BLaER1 treated with 17β-estradiol and CSF1 and Interleukin-3, amounts not matched to agents 10 nM and 100 nM (cell line): Measurements from ENCODE around the gene KRTAP10-10.
A peak's percentile ranks its signal among the peaks of the same experiment; 100 is the strongest.
"Not testable (repeated sequence)": the region's sequence is repeated elsewhere in the genome, so short reads cannot be mapped to it uniquely, and the experiment has no call there.

Source experiments
- H3K27ac ChIP-seq, 11 experiments: shearing (Covaris generic); formaldehyde crosslinking; 2 replicates each; pipeline ENCODE4 v1.8.1; 2022
- H3K27me3 ChIP-seq, 11 experiments: shearing (Covaris generic); formaldehyde crosslinking; 2 replicates each; pipeline ENCODE4 v1.8.1; 2022
- H3K36me3 ChIP-seq, 11 experiments: shearing (Covaris generic); formaldehyde crosslinking; 2 replicates each; pipeline ENCODE4 v1.8.1; 2022
- H3K4me1 ChIP-seq, 10 experiments: shearing (Covaris generic); formaldehyde crosslinking; 2 replicates each; pipeline ENCODE4 v1.8.1; 2022
- H3K4me2 ChIP-seq, 11 experiments: shearing (Covaris generic); formaldehyde crosslinking; 2 replicates each; pipeline ENCODE4 v1.8.1; 2022
- H3K4me3 ChIP-seq, 10 experiments: shearing (Covaris generic); formaldehyde crosslinking; 2 replicates each; pipeline ENCODE4 v1.8.1; 2022
- H3K9ac ChIP-seq, 11 experiments: shearing (Covaris generic); formaldehyde crosslinking; 2 replicates each; pipeline ENCODE4 v1.8.1; 2022
- H3K9me3 ChIP-seq, 11 experiments: shearing (Covaris generic); formaldehyde crosslinking; replicated peaks in 1 of 11; 2 replicates each; pipeline ENCODE4 v1.8.1; 2022
- H4K20me1 ChIP-seq, 11 experiments: shearing (Covaris generic); formaldehyde crosslinking; 2 replicates each; pipeline ENCODE4 v1.8.1; 2022
- Cebpa-rat ChIP-seq, 11 experiments: shearing (Covaris generic); IDR thresholded peaks; 2 replicates each; pipeline ENCODE4 v1.8.1; 2022

The KRTAP10-10 gene

DNA sequence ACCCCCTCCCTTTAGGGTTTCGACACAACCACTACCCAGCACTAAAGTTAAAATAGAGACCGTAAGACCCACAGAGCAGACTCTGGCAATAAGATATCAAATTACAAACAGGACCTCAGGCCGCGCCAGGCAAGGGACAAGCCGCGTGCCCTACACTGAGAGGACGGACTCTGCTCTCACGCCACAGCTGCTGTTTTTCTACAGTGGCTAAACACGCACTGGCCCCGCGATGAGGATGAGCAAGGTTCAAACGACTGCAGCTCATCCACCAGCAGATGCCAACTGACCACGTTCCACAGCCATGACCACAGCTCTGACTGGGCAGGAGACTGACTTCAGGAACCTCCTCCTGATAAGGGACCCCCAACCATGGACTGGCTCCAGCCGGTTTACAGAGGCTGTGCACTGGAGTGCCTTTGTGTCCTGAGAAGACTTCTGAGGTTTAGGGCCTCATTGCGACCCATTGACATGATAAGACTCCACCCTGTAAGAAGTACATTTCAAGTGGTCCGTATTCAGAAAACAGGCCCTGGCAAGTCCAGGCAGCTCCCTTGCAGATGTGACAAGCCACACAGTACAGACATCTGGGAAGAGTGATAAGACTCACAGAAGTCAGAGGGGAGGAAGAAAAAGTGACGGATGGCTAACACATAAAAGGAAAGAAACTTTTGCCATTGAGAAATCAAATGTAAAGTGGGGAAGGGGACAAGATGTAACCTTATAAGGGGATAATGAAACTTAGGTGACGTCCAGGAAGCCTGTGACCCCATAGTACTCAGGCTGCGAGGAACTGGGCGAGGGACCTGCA is 43.4 kb upstream of the KRTAP10-10 start:
- peak in 1 of 11 experiments; percentile 49; a peak in 1 of 22 replicates for TF ChIP-seq Cebpa-rat (IDR thresholded peaks at IDR 0.05)
- no peaks in the 10 kb centered on the region; a peak in 1 of 22 replicates for H4K20me1 ChIP-seq
- H3K27me3 ChIP-seq: peaks cover 0 to 13% (median 0%) of the 10 kb centered on the region in 11 experiments; a peak in 4 of 22 replicates
- H3K4me3 ChIP-seq: peak overlapping the region in 3 of 10 experiments; percentile 12 to 28 (median 22); a peak in 2 of 20 replicates
- peaks cover 21 to 38% (median 32%) of the 10 kb centered on the region in 10 experiments for H3K4me1 ChIP-seq
- peaks cover 0 to 10% (median 0%) of the 10 kb centered on the region in 11 experiments; a peak in 3 of 22 replicates for H3K9me3 ChIP-seq
- peak overlapping the region; percentile 61 to 95 (median 87) for H3K4me2 ChIP-seq
- no peaks in the 10 kb centered on the region for H3K36me3 ChIP-seq
- H3K27ac ChIP-seq: peak overlapping the region in 9 of 11 experiments; percentile 11 to 79 (median 55); a peak in 15 of 22 replicates
- peak overlapping the region in 9 of 11 experiments; percentile 30 to 68 (median 40); a peak in 15 of 22 replicates for H3K9ac ChIP-seq

DNA sequence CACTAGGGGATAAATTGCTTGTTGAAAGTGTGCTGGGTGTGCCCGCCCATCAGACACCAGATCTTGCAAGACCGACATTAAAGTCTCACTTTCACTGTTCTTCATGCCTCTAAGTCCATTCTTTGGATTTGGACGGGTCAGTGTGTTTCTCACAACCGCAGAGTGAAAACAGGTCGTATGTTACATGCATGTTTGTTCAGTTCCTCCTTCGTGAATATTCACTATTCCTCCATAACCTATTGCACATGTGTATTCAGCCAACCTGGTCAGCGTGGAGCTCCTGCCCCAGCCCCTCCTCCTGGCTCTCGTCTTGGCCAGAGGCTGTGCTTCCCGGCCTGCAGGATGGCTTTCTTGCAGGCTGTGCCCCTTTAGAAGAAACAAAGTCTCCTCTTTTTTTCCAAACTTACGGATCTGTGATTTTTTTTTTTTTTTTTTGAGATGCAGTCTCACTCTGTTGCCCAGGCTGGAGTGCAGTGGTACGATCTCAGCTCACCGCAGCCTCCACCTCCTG is 42.7 kb upstream of the KRTAP10-10 start:
- H3K9ac ChIP-seq: peak overlapping the region in 6 of 11 experiments; percentile 30 to 68 (median 56); a peak in 5 of 22 replicates

DNA sequence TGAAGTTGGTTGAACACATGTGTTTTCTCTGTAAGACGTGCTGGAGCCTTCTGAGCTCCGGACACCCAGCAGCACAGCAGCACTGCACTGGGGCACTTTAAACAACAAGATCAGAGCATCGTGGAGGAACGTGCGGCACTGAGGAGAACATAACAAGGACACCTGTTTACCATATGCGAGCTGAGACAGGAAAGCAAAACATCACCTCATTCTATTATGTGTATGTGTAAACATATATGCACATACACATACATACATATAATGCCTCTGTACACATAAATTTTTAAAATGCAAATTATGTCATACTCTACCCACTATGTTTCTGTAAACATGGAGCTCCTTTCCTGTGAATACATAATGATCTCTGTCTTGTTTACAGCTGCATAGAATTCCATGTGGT is 41.6 kb upstream of the KRTAP10-10 start:
- H3K27ac ChIP-seq: no peak overlapping the region; a peak in 1 of 22 replicates
- no peaks in the 10 kb centered on the region; a peak in 1 of 22 replicates for H4K20me1 ChIP-seq
- H3K9me3 ChIP-seq: peaks cover 0 to 13% (median 0%) of the 10 kb centered on the region in 11 experiments; a peak in 3 of 22 replicates
- no peak for TF ChIP-seq Cebpa-rat (IDR thresholded peaks at IDR 0.05)
- H3K4me1 ChIP-seq: peaks cover 21 to 38% (median 32%) of the 10 kb centered on the region in 10 experiments
- H3K36me3 ChIP-seq: no peaks in the 10 kb centered on the region
- H3K9ac ChIP-seq: no peak overlapping the region
- peak overlapping the region in 5 of 11 experiments; percentile 79 to 92 (median 87); a peak in 6 of 22 replicates for H3K4me2 ChIP-seq
- H3K27me3 ChIP-seq: peaks cover 0 to 13% (median 0%) of the 10 kb centered on the region in 11 experiments; a peak in 4 of 22 replicates
- no peak overlapping the region for H3K4me3 ChIP-seq

More for the DNA sequence above, 42.7 kb upstream of the KRTAP10-10 start:
- peaks cover 0 to 13% (median 0%) of the 10 kb centered on the region in 11 experiments; a peak in 3 of 22 replicates for H3K9me3 ChIP-seq
- H3K4me3 ChIP-seq: no peak overlapping the region
- H3K4me1 ChIP-seq: peaks cover 21 to 38% (median 32%) of the 10 kb centered on the region in 10 experiments
- H3K4me2 ChIP-seq: peak overlapping the region; percentile 61 to 95 (median 87); a peak in 21 of 22 replicates
- H3K27me3 ChIP-seq: peaks cover 0 to 13% (median 0%) of the 10 kb centered on the region in 11 experiments; a peak in 4 of 22 replicates
- peak overlapping the region in 8 of 11 experiments; percentile 12 to 79 (median 56); a peak in 11 of 22 replicates for H3K27ac ChIP-seq
- no peaks in the 10 kb centered on the region; a peak in 1 of 22 replicates for H4K20me1 ChIP-seq
- H3K36me3 ChIP-seq: no peaks in the 10 kb centered on the region
- no peak for TF ChIP-seq Cebpa-rat (IDR thresholded peaks at IDR 0.05)

DNA sequence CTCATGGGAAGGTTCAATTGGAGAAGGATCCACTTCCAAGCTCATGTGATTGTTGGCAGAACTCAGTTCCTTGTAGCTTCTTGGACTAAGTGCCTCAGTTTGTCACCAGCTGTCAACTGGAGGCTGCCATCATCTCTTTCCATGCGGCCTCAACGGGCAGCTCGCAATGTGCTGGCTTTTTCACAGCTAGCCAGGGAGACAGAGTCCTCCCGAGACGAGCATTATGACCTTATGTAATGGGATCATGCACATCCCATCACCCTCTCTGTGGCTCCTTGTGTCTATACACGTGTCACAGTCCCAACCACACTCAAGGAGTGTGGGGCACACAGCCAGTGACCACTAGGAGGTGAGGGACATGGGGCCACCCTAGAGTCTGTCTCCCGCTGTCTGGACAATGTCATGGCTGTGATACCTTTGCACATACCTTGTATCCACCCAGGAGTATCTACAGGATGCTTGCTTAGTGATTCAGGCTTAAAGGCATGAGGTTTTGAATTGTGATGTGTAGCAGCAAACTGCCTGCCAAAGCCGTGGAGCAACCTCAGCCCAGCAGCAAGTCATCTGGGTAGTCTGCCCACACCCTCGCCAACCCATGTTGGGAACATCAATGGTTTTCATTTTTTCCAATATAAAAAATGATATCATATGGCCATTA is 41.0 kb upstream of the KRTAP10-10 start:
- Histone ChIP-seq H3K4me3 (no peak overlapping the region), H3K27me3 (peaks cover 0 to 13% (median 0%) of the 10 kb centered on the region in 11 experiments; a peak in 4 of 22 replicates), H3K36me3 (no peaks in the 10 kb centered on the region), H3K4me2 (no peak overlapping the region), H4K20me1 (no peaks in the 10 kb centered on the region; a peak in 1 of 22 replicates), H3K9ac (no peak overlapping the region), H3K4me1 (peaks cover 21 to 38% (median 32%) of the 10 kb centered on the region in 10 experiments), H3K9me3 (peaks cover 0 to 13% (median 0%) of the 10 kb centered on the region in 11 experiments; a peak in 3 of 22 replicates), H3K27ac (no peak overlapping the region)
- no peak for TF ChIP-seq Cebpa-rat (IDR thresholded peaks at IDR 0.05)

DNA sequence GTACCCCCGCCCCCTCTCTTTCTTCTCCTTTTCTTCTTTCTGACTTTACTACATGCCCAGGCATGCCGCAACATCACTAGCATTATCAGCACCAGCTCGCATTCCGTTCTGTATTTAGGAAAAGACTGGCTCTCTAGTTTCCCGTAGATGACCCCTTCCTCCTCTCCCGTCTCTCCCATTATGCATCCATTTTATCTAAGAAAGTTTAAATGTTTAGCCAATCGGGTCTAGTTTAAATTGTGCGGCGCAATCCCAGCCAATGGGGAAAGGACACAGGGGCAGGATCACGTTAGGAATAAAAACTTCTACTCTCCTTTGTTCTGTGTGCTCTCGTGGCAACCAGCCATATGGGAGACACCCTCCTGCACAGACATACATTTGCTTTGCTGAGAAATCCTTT is 39.1 kb upstream of the KRTAP10-10 start:
- Histone ChIP-seq H3K27me3 (peaks cover 0 to 6% (median 0%) of the 10 kb centered on the region in 11 experiments; a peak in 4 of 22 replicates), H3K4me3 (no peak overlapping the region), H3K27ac (peak overlapping the region in 1 of 11 experiments; percentile 10; a peak in 1 of 22 replicates), H3K9ac (no peak overlapping the region), H4K20me1 (no peaks in the 10 kb centered on the region; a peak in 1 of 22 replicates), H3K9me3 (peaks cover 0 to 13% (median 0%) of the 10 kb centered on the region in 11 experiments; a peak in 3 of 22 replicates), H3K36me3 (no peaks in the 10 kb centered on the region), H3K4me2 (no peak overlapping the region), H3K4me1 (peaks cover 13 to 25% (median 23%) of the 10 kb centered on the region in 10 experiments)
- TF ChIP-seq Cebpa-rat (IDR thresholded peaks at IDR 0.05): no peak

DNA sequence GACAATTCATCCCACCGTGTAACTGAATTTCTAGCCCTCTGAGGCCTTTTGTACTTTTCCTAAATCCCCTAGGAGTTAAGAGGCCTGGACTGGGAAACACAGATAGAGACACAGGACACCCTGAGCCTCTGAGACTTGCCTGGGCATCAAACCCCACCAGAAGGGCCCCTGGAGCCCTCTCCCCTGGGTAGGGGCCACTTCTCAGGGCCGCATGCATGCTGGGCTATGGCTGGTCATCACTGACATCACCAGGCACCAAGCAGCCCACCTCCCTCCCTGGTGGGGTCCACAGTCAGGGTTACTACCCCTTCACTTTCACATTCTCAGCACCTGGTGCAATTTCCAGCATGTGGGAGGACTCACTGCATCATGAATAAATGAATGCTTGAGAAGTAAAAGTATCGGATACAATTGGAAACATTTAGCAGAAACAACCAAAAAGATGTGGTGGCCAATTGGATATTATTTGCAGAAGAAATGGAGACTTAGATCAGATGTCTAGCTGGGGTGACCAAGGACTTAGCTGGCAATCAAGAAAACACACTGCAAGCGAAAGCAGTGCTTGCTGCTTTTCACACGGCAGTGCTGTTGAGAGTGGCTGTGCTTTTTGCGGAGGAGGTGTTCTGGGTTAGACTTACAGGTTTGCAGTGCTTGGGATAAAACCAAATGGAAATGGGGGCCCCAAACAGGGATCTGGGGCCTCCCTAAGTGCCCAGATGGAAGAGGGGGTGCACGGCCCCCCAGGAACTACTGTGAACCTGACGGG is 37.7 kb upstream of the KRTAP10-10 start:
- Histone ChIP-seq H3K36me3 (no peaks in the 10 kb centered on the region), H3K27ac (no peak overlapping the region), H3K27me3 (no peaks in the 10 kb centered on the region), H4K20me1 (no peaks in the 10 kb centered on the region; a peak in 1 of 22 replicates), H3K4me1 (peaks cover 0 to 11% (median 9%) of the 10 kb centered on the region in 10 experiments; a peak in 18 of 20 replicates), H3K4me3 (no peak overlapping the region), H3K4me2 (no peak overlapping the region), H3K9me3 (peaks cover 6 to 24% (median 9%) of the 10 kb centered on the region in 11 experiments; a peak in 19 of 22 replicates), H3K9ac (no peak overlapping the region)
- TF ChIP-seq Cebpa-rat (IDR thresholded peaks at IDR 0.05): no peak

DNA sequence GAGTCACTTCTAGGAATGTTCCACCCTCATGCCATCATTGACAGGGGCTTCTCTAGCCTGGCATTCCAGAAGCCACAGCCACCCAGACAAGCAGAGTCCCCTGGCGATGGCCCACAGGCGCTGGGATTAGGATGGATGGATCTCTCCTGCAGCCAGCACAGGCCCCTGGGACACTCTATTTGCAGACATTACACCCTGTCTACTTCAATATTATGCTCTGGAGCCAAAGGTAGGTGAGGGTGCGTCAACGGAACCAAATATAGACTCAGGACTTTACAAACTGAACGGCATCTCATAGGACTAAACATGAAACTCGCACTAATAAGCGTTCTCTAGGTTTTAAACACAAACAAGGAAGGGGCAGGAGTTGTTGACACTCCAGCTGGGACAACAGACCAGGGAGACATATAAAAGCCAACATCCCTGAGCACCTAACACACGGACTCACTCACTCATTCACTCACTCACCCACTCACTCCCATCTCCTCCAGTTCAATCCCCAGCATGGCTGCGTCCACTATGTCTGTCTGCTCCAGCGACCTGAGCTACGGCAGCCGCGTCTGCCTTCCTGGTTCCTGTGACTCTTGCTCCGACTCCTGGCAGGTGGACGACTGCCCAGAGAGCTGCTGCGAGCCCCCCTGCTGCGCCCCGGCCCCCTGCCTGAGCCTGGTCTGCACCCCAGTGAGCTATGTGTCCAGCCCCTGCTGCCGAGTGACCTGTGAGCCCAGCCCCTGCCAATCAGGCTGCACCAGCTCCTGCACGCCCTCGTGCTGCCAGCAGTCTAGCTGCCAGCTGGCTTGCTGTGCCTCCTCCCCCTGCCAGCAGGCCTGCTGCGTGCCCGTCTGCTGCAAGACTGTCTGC is 36.8 kb upstream of the KRTAP10-10 start, which contains the start of gene KRTAP10-7:
TSS of gene KRTAP10-7 (plus strand) at position 480 of the 861 bp plus-strand sequence. CDS start at position 505, 25 bp downstream.
- H3K27me3 ChIP-seq, H3K9ac ChIP-seq, H3K4me3 ChIP-seq, H3K4me2 ChIP-seq, H3K36me3 ChIP-seq, H4K20me1 ChIP-seq, H3K4me1 ChIP-seq, H3K27ac ChIP-seq: not testable (repeated sequence)
- peaks cover 6 to 27% (median 13%) of the 10 kb centered on the region in 11 experiments; a peak in 20 of 22 replicates for H3K9me3 ChIP-seq

DNA sequence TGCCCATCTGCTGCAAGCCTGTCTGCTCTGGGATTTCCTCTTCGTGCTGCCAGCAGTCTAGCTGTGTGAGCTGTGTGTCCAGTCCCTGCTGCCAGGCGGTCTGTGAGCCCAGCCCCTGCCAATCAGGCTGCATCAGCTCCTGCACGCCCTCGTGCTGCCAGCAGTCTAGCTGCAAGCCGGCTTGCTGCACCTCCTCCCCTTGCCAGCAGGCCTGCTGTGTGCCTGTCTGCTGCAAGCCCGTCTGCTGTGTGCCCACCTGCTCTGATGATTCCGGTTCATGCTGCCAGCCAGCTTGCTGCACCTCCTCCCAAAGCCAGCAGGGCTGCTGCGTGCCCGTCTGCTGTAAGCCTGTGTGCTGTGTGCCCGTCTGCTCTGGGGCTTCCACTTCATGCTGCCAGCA is 36.1 kb upstream of the KRTAP10-10 start:
- not testable (repeated sequence) for H3K9ac ChIP-seq, H3K27me3 ChIP-seq, H3K4me2 ChIP-seq, H3K27ac ChIP-seq, H4K20me1 ChIP-seq, H3K4me3 ChIP-seq, H3K4me1 ChIP-seq, H3K36me3 ChIP-seq
- peaks cover 6 to 27% (median 14%) of the 10 kb centered on the region in 11 experiments; a peak in 21 of 22 replicates for H3K9me3 ChIP-seq
